ENCODE measurements around the gene ACOXL. TPM values are rescaled to one million over a fixed set of nuclear protein-coding genes. Genes with fewer than 3 reads are reported as not detected.

ACOXL gene
- total and polyA plus RNA-seq, 8 donors: 4.7 to 30.3 (median 8.3) TPM

DNA sequence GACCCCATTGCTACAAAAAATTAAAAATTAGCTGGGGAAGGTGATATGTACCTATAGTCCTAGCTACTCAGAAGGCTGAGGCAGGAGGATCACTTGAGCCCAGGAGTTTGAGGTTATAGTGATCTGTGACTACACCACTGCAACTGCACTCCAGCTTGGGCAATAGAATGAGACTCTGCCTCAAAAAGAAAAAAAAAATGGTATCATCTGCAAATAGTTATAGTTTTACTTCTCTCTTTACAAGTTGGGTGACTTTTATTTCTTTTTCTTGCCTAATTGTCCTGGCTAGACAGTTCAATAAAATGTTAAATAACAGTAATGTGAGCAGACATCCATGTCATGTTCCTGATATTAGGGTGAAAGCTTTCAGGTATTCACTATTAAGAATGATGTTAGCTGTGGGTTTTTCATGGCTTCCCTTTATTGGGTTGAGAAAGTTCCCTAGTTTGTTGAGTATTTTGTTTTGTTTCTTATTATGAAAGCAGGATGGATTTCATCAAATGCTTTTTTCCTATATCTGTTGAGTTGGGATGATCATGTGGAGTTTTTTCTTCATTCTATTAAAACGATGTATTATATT, 24.9 kb upstream of the ACOXL start:
- no peak for ATAC-seq
- Histone ChIP-seq H3K4me3 (no peak overlapping the region), H3K27ac (peak overlapping the region in 1 of 2 donors; percentile 49), H3K4me1 (peaks cover 0 to 23% of the 10 kb centered on the region in 2 donors), H3K27me3 (no peaks in the 10 kb centered on the region), H3K9me3 (no peaks in the 10 kb centered on the region), H3K36me3 (no peaks in the 10 kb centered on the region)
- DNase-seq: no peak
- TF ChIP-seq, protein P1, sequence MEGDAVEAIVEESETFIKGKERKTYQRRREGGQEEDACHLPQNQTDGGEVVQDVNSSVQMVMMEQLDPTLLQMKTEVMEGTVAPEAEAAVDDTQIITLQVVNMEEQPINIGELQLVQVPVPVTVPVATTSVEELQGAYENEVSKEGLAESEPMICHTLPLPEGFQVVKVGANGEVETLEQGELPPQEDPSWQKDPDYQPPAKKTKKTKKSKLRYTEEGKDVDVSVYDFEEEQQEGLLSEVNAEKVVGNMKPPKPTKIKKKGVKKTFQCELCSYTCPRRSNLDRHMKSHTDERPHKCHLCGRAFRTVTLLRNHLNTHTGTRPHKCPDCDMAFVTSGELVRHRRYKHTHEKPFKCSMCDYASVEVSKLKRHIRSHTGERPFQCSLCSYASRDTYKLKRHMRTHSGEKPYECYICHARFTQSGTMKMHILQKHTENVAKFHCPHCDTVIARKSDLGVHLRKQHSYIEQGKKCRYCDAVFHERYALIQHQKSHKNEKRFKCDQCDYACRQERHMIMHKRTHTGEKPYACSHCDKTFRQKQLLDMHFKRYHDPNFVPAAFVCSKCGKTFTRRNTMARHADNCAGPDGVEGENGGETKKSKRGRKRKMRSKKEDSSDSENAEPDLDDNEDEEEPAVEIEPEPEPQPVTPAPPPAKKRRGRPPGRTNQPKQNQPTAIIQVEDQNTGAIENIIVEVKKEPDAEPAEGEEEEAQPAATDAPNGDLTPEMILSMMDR (IDR thresholded peaks at IDR 0.05): no peak
- intact Hi-C loops (cut with DNase I): no loop called here

DNA sequence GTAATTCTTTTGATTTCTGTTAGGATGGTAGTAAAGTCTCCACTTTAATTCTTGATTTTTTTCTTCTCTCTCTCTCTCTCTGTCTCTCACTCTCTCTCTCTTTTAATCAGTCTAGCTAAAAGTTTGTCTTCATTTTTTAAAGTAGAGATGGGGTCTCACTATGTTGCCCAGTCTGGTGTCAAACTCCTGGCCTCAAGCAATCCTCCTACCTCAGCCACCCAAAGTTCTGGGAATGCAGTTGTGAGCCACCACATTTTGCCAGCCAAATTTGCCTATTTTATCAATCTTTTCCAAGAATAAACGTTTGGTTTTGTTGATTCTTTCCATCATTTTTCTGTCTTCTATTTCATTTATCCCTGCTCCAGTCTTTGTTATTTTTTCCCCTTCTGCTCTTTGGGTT, 23.9 kb upstream of the ACOXL start:
- Histone ChIP-seq H3K27me3 (no peaks in the 10 kb centered on the region), H3K4me1 (peaks cover 0 to 13% of the 10 kb centered on the region in 2 donors), H3K9me3 (no peaks in the 10 kb centered on the region), H3K4me3 (no peak overlapping the region), H3K36me3 (no peaks in the 10 kb centered on the region), H3K27ac (peak overlapping the region in 1 of 2 donors; percentile 49)
- TF ChIP-seq, protein P1 (IDR thresholded peaks at IDR 0.05): no peak
- DNase-seq (no peak), ATAC-seq (no peak)
- intact Hi-C loops (cut with DNase I): no loop called here

DNA sequence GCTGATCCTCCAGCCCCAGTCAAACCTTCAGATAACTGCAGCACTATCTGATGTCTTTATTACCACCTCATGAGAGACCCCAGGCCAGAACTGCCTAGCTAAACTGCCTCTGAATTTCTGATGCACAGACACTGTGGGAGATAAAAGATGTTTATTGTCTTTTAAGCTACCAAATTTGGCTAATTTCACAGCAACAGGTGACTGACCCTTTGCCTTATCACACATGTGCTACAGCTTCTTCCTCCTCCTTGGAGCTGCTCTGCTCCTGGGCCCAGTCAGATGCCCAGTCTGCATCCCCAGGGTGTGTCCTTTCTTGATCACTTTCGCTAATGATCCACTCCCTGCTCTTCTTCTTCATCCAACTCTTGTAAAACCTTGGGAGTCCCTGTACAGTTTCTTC, 19.6 kb upstream of the ACOXL start:
- H3K27me3 ChIP-seq: no peaks in the 10 kb centered on the region
- H3K36me3 ChIP-seq: no peaks in the 10 kb centered on the region
- H3K27ac ChIP-seq: no peak overlapping the region
- intact Hi-C loops (cut with DNase I): no loop called here
- H3K9me3 ChIP-seq: no peaks in the 10 kb centered on the region
- H3K4me1 ChIP-seq: peaks cover 5 to 16% of the 10 kb centered on the region in 2 donors
- DNase-seq (no peak), ATAC-seq (no peak)
- TF ChIP-seq, protein P1 (IDR thresholded peaks at IDR 0.05): no peak
- no peak overlapping the region for H3K4me3 ChIP-seq

DNA sequence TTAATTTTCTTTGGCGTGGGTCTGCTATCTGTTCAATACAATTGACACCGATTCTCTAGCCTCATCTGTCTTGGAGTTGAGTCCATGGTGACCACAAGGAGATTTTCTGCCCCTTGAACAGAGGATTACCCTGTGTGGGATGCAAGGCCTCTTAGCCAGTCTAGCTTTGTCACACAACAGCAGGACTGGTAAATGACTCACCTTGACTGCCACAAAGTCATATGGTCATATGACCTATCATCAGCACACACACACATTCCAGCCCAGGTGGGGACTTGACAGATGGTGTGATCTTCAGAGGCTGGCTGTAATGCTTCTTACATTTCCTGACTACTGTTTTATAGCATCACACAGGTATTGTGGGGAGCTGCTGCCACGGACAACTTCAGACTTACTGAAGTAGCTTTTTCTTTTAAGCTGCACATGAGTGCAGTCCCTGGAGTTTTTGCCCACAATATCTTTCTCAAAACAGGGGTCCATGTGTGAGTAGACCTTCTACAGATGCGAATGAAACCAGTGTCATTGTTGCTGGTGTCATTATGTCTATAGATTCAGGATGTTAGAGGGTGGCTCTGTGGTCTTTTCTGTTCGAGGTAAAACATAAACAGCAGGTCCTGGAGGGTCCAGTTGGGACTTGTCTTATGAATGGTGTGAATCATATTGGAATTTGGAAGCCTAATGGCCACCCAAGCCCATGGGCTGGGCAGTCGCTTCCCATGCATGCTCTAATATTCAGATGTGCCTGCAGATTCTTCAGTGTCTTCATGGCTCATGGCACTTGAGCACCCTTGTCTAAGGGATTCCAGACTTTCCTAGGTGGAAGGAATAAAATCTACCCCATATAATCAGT, 18.6 kb upstream of the ACOXL start:
- Histone ChIP-seq H3K4me3 (no peak overlapping the region), H3K9me3 (no peaks in the 10 kb centered on the region), H3K27ac (no peak overlapping the region), H3K27me3 (no peaks in the 10 kb centered on the region), H3K4me1 (peaks cover 5 to 11% of the 10 kb centered on the region in 2 donors), H3K36me3 (no peaks in the 10 kb centered on the region)
- DNase-seq: no peak
- intact Hi-C loops (cut with DNase I): no loop called here
- ATAC-seq: peak; percentile 30
- TF ChIP-seq, protein P1 (IDR thresholded peaks at IDR 0.05): no peak

DNA sequence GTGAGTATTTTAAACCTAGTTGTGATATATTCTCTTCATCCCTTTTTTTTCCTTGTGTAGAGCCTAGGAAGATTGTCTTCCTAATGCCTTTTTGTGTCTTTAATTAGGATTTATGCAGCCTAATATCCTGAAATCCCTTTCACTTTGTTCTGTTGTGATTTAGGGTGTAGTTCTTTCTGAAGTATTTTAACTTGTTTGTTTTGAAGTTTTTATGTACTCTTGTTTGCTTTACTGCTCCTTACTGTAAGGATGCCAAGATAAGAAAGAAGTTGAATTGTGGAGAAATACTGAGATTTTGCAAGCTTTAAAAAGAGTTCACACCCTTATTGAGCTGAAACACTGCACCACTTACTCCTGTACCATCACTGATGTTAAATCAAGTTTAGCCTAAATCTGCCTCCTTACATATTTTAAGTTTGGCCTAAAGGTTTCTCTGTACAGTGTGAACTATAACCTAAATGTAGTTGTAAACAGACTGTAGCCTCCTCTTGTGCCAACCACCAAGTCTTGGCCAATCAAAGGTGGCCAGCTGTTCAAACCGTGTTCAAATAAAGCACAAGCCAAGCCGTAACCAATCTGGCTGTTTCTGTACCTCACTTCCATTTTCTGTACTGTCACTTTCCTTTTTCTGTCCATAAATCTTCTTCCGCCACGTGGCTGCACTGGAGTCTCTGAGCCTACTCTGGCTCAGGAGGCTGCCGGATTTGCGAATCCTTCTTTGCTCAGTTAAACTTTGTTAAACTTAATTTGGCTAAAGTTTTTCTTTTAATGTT, 17.7 kb upstream of the ACOXL start:
- H3K4me3 ChIP-seq: no peak overlapping the region
- H3K9me3 ChIP-seq: no peaks in the 10 kb centered on the region
- DNase-seq: no peak
- H3K4me1 ChIP-seq: peaks cover 5 to 6% of the 10 kb centered on the region in 2 donors
- TF ChIP-seq, protein P1 (IDR thresholded peaks at IDR 0.05): no peak
- no peak for ATAC-seq
- H3K36me3 ChIP-seq: no peaks in the 10 kb centered on the region
- H3K27ac ChIP-seq: no peak overlapping the region
- intact Hi-C loops (cut with DNase I): no loop called here
- H3K27me3 ChIP-seq: no peaks in the 10 kb centered on the region

Measured in left lung (tissue), 10 donors.